HepG2 (cell line): ENCODE results near the gene FHL1. TPM values are rescaled to one million over a fixed set of nuclear protein-coding genes. Genes with fewer than 3 reads are reported as not detected.

ENCODE experiments used
- ATAC-seq: fragments of 200-7000 bp; cut with Tn5 transposase; 3 replicates; pipeline ENCODE4 v1.9.1; 2020; ENCODE audit warnings: mild to moderate bottlenecking, moderate library complexity
- BruUV-seq: library from RNA; stranded (reverse); fragments of 400-500 nt; replicated peaks from 2 replicates; lab custom pipeline; 2021; lab: Mats Ljungman, UMichigan
- CTCF ChIA-PET: fragments of 300-600 bp; formaldehyde crosslinking; extraction: SDS; loops from one replicate; lab custom pipeline; 2021; ENCODE audit warnings: low total read pairs, inconsistent platforms, low intra/inter-chr PET ratio; lab: Yijun Ruan, JAX
- POLR2A ChIA-PET: fragments of 350-600 bp; sonication (Branson Sonifier 250); formaldehyde crosslinking; loops from one replicate; lab custom pipeline; 2020; ENCODE audit warnings: antibody characterized with exemption, inconsistent platforms; lab: Yijun Ruan, JAX
- DNase-seq: peaks from one replicate; pipeline ENCODE4 v3.0.0-alpha.2; 2015; ENCODE audit warnings: low spot score
- FAIRE-seq: peaks from 3 replicates; lab custom pipeline; 2011; peaks lifted over from hg19 to GRCh38; lab: Jason Lieb, UNC
- H2AFZ ChIP-seq: one replicate; pipeline ENCODE4 v1.6.1; 2011; ENCODE audit warnings: low read length, inconsistent platforms
- H3K27ac ChIP-seq: fragments of 300-600 bp; 3 replicates; pipeline ENCODE4 v1.8.0; 2011; ENCODE audit warnings: mixed run types, mild to moderate bottlenecking, mixed read lengths, low read length, inconsistent platforms; ENCODE audit not compliant: insufficient read depth; ENCODE audit errors: extremely low read length
- H3K27me3 ChIP-seq, 2 experiments: fragments of 200-600 bp in 1 of 2; 2 replicates in 1 of 2; 3 replicates in 1 of 2; pipeline versions ENCODE4 v1.6.0 to v1.8.0; 2011; ENCODE audit warnings: low read length in 2 of 2, mild to moderate bottlenecking in 2 of 2, moderate library complexity in 2 of 2, inconsistent platforms in 1 of 2; ENCODE audit not compliant: insufficient read depth in 2 of 2, control insufficient read depth in 1 of 2
- H3K36me3 ChIP-seq, 2 experiments: fragments of 200-600 bp in 1 of 2; replicated peaks in 1 of 2; 2 replicates in 1 of 2; 3 replicates in 1 of 2; pipeline versions ENCODE4 v1.5.1 to v1.8.0; 2011; ENCODE audit warnings: low read length in 2 of 2, inconsistent platforms in 1 of 2; ENCODE audit not compliant: insufficient read depth in 2 of 2, control insufficient read depth in 1 of 2
- H3K4me1 ChIP-seq: 2 replicates; pipeline ENCODE4 v1.5.1; 2012; ENCODE audit warnings: low read length, inconsistent platforms; ENCODE audit not compliant: insufficient read depth
- H3K4me2 ChIP-seq: 2 replicates; pipeline ENCODE4 v1.6.0; 2011; ENCODE audit warnings: low read depth, low read length, inconsistent platforms
- H3K4me3 ChIP-seq, 3 experiments: fragments of 200-600 bp in 1 of 3; sonication (generic), shearing (Covaris generic) in 1 of 3; replicated peaks in 1 of 3; 2 replicates each; pipeline ENCODE4 v1.5.1; 2011 to 2016; ENCODE audit warnings: low read length in 3 of 3, inconsistent platforms in 2 of 3, low read depth in 2 of 3, mild to moderate bottlenecking in 2 of 3, control low read depth in 1 of 3, mixed read lengths in 1 of 3; ENCODE audit not compliant: insufficient read depth in 1 of 3
- H3K79me2 ChIP-seq: one replicate; pipeline ENCODE4 v1.6.1; 2011; ENCODE audit warnings: low read length, inconsistent platforms; ENCODE audit not compliant: insufficient read depth
- H3K9ac ChIP-seq: 2 replicates; pipeline ENCODE4 v1.6.0; 2011; ENCODE audit warnings: mild to moderate bottlenecking, low read depth, low read length, inconsistent platforms; ENCODE audit not compliant: insufficient read depth
- H3K9me3 ChIP-seq: 2 replicates; pipeline ENCODE4 v1.5.1; 2012; ENCODE audit warnings: mild to moderate bottlenecking, low read length
- H4K20me1 ChIP-seq: 2 replicates; pipeline ENCODE4 v1.6.0; 2011; ENCODE audit warnings: inconsistent platforms, mild to moderate bottlenecking, low read length, moderate library complexity; ENCODE audit not compliant: insufficient read depth
- FOXA3 ChIP-seq: IDR thresholded peaks from 2 replicates; pipeline ENCODE4 v1.6.1; 2016; ENCODE audit warnings: missing genetic modification reagents, missing compliant biosample characterization
- HDAC2 ChIP-seq: sonication (generic); formaldehyde crosslinking; IDR thresholded peaks from 2 replicates; pipeline ENCODE4 v1.4.0; 2020; ENCODE audit warnings: missing genetic modification reagents
- KDM5A ChIP-seq: fragments of 200-600 bp; sonication (generic); IDR thresholded peaks from 2 replicates; pipeline ENCODE4 v1.7.0; 2018; ENCODE audit warnings: antibody characterized with exemption, mild to moderate bottlenecking, low read length, borderline replicate concordance
- MTA1 ChIP-seq: sonication (generic); formaldehyde crosslinking; IDR thresholded peaks from 2 replicates; pipeline ENCODE4 v1.4.0; 2020; ENCODE audit warnings: missing genetic modification reagents, mild to moderate bottlenecking, borderline replicate concordance
- NFATC3 ChIP-seq: sonication (generic); formaldehyde crosslinking; IDR thresholded peaks from 2 replicates; pipeline ENCODE4 v1.5.1; 2020; ENCODE audit warnings: mild to moderate bottlenecking, missing genetic modification reagents
- RAD51 ChIP-seq: fragments of 450-650 bp; IDR thresholded peaks from 2 replicates; pipeline ENCODE4 v1.6.1; 2016; ENCODE audit warnings: borderline replicate concordance
- ZNF180 ChIP-seq: sonication (generic); formaldehyde crosslinking; IDR thresholded peaks from 2 replicates; pipeline ENCODE4 v1.4.0; 2020; ENCODE audit warnings: low read depth, missing genetic modification reagents, borderline replicate concordance
- ZNF251 ChIP-seq: sonication (generic); formaldehyde crosslinking; IDR thresholded peaks from 2 replicates; pipeline ENCODE4 v1.9.0; 2021; ENCODE audit warnings: mild to moderate bottlenecking, missing genetic modification reagents
- ZNF337 ChIP-seq: sonication (generic); formaldehyde crosslinking; IDR thresholded peaks from 2 replicates; pipeline ENCODE4 v1.5.1; 2020; ENCODE audit warnings: missing genetic modification reagents, low read depth, mild to moderate bottlenecking, borderline replicate concordance
- ZNF350 ChIP-seq: sonication (generic); formaldehyde crosslinking; IDR thresholded peaks from 2 replicates; pipeline ENCODE4 v1.4.0; 2020; ENCODE audit warnings: mild to moderate bottlenecking, low read depth, missing genetic modification reagents, borderline replicate concordance
- WGBS: methylation state at CpG from one replicate; pipeline ENCODE4 v1.1.6; 2017; ENCODE audit warnings: low lambda C conversion rate; 5-methylcytosine and 5-hydroxymethylcytosine counted together
- in situ Hi-C: cut with HindIII; loops from 2 replicates; pipeline ENCODE4 v1.10.0; 2017; ENCODE audit warnings: low pct_unique_long_range_greater_than_20kb; ENCODE audit not compliant: extremely low pct_ligation_motif_present
- intact Hi-C: fragments of 100-400 bp; cut with micrococcal nuclease; formaldehyde crosslinking; loops from one replicate; pipeline ENCODE4 v1.10.0; 2022; ENCODE audit not compliant: unreplicated experiment
- polyA plus RNA-seq, 8 experiments: library from polyadenylated mRNA; depleted of rRNA in 3 of 8; stranded (reverse) in 7 of 8; unstranded in 1 of 8; fragments of >200 nt; fragmentation: Illumina TruSeq in 4 of 8; extraction: Trizol in 4 of 8; gene quantifications; 2 replicates each; pipeline versions ENCODE4 v1.2.1 to v1.2.3, GENCODE V29; 2011 to 2016; ENCODE audit warnings: low read depth in 4 of 8, missing spikeins in 1 of 8, mixed read lengths in 1 of 8; ENCODE audit not compliant: insufficient read depth in 1 of 8
- total RNA-seq, 5 experiments: library from RNA; depleted of rRNA; stranded (reverse); fragments of >200 nt; fragmentation: Illumina TruSeq; extraction: Trizol; gene quantifications; 2 replicates each; pipeline ENCODE4 v1.2.3, GENCODE V29; 2016; ENCODE audit warnings: low read depth in 1 of 5
- TF ChIP-seq, protein P1 (sequence below): sonication (generic); formaldehyde crosslinking; IDR thresholded peaks from 2 replicates; pipeline ENCODE4 v1.5.1; 2020; ENCODE audit warnings: missing genetic modification reagents, mild to moderate bottlenecking, borderline replicate concordance
- TF ChIP-seq, protein P2 (sequence below): sonication (generic); formaldehyde crosslinking; IDR thresholded peaks from 2 replicates; pipeline ENCODE4 v1.4.0; 2020; ENCODE audit warnings: missing genetic modification reagents

FHL1 gene
- total and polyA plus RNA-seq, 2 of the 13 experiments (the other 11 are each of a cell fraction or from before 2014, with no cell fraction given), result 0.33 TPM; not detected in 1

DNA sequence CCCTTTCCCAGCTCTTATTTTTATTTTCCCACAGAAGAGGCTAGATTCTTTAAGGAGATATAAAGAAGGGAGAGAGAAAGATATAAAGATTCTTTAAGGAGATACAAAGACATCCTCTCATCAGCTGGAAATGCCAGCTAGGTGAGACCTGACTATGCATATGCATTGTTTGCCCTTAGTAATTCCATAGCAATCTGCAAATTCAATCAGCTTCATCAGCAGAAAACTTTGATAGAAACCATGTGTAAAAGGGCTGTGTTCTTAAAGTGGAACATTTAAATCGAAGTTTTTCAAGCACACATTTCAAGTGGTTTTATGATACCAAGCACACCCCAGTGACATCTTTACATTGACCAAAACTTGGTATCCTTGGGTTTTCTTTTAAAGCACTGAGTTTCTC, 24.1 kb downstream of the FHL1 start (continued):
- TF ChIP-seq, protein P1, sequence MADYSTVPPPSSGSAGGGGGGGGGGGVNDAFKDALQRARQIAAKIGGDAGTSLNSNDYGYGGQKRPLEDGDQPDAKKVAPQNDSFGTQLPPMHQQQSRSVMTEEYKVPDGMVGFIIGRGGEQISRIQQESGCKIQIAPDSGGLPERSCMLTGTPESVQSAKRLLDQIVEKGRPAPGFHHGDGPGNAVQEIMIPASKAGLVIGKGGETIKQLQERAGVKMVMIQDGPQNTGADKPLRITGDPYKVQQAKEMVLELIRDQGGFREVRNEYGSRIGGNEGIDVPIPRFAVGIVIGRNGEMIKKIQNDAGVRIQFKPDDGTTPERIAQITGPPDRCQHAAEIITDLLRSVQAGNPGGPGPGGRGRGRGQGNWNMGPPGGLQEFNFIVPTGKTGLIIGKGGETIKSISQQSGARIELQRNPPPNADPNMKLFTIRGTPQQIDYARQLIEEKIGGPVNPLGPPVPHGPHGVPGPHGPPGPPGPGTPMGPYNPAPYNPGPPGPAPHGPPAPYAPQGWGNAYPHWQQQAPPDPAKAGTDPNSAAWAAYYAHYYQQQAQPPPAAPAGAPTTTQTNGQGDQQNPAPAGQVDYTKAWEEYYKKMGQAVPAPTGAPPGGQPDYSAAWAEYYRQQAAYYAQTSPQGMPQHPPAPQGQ, result no peak
- no peak for TF ChIP-seq ZNF350 (CRISPR knock-in tag)
- no peak for TF ChIP-seq ZNF337 (CRISPR knock-in tag)
- no peak for TF ChIP-seq NFATC3 (CRISPR knock-in tag)

DNA sequence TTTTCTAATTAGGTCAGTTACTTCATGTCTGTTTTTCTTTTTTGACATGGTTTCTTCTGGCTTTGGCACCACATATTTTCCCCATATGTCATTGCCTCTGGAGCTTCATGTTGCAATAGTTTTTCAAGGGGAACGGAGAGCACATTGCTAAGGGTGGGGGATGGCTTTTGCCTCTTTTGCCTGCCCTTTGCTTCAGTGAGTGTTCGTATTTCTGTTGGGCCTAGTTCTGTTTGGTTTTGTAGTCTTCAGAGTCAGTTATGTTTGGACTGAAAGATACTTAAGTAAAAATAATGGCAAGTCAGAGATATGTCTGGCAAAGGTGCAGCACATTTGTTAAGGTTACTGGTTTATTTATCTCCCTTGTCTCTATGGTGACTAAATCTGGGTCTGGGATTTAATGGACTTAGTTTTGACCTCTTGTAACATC, 29.1 kb downstream of the FHL1 start:
- POLR2A ChIA-PET, result no interaction called here
- TF ChIP-seq HDAC2 (CRISPR knock-in tag) (no peak), ZNF180 (CRISPR knock-in tag) (no peak), ZNF251 (CRISPR knock-in tag) (no peak), FOXA3 (CRISPR knock-in tag) (no peak), MTA1 (CRISPR knock-in tag) (no peak), RAD51 (no peak), KDM5A (no peak)
- TF ChIP-seq, protein P2, sequence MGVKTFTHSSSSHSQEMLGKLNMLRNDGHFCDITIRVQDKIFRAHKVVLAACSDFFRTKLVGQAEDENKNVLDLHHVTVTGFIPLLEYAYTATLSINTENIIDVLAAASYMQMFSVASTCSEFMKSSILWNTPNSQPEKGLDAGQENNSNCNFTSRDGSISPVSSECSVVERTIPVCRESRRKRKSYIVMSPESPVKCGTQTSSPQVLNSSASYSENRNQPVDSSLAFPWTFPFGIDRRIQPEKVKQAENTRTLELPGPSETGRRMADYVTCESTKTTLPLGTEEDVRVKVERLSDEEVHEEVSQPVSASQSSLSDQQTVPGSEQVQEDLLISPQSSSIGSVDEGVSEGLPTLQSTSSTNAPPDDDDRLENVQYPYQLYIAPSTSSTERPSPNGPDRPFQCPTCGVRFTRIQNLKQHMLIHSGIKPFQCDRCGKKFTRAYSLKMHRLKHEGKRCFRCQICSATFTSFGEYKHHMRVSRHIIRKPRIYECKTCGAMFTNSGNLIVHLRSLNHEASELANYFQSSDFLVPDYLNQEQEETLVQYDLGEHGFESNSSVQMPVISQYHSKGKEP (CRISPR knock-in tag), result no peak
- Histone ChIP-seq H3K4me1 (no peaks in the 10 kb centered on the region), H3K27ac (no peak overlapping the region), H3K4me3 (no peak overlapping the region), H3K9me3 (no peaks in the 10 kb centered on the region), H3K27me3 (no peaks in the 10 kb centered on the region), H2AFZ (no peak overlapping the region), H3K36me3 (no peaks in the 10 kb centered on the region), H4K20me1 (no peaks in the 10 kb centered on the region), H3K79me2 (no peaks in the 10 kb centered on the region), H3K4me2 (no peak overlapping the region), H3K9ac (no peak overlapping the region)
- no TSS peak for BruUV-seq
- FAIRE-seq (no peak), ATAC-seq (no peak), DNase-seq (no peak)
- intact Hi-C loops, result no loop called here
- in situ Hi-C loops, result no loop called here
- WGBS, result 0% methylated on average over 2 of the region's 2 CpGs
- CTCF ChIA-PET, result no interaction called here
